Skeletal muscle satellite cell (primary cell): ENCODE data around the gene SOX9.

Experiments
- H3K27me3 ChIP-seq: 2 replicates; pipeline ENCODE4 v1.7.0; 2013; ENCODE audit warnings: low read length; ENCODE audit not compliant: control insufficient read depth, insufficient read depth
- H3K36me3 ChIP-seq: 2 replicates; pipeline ENCODE4 v1.7.0; 2013; ENCODE audit warnings: mild to moderate bottlenecking, control low read depth, low read length; ENCODE audit not compliant: insufficient read depth
- H3K4me1 ChIP-seq: 2 replicates; pipeline ENCODE4 v1.7.0; 2013; ENCODE audit warnings: low read length; ENCODE audit not compliant: control insufficient read depth, insufficient read depth
- H3K4me2 ChIP-seq: 2 replicates; pipeline ENCODE4 v1.7.0; 2013; ENCODE audit warnings: mild to moderate bottlenecking, low read length
- H3K4me3 ChIP-seq: 2 replicates; pipeline ENCODE4 v1.7.0; 2013; ENCODE audit warnings: low read length
- H3K9ac ChIP-seq: 2 replicates; pipeline ENCODE4 v1.7.0; 2013; ENCODE audit warnings: mild to moderate bottlenecking, low read depth, low read length, moderate library complexity
- H3K9me3 ChIP-seq: replicated peaks from 2 replicates; pipeline ENCODE4 v1.7.0; 2013; ENCODE audit warnings: mild to moderate bottlenecking, control low read depth, low read length

SOX9 gene

DNA sequence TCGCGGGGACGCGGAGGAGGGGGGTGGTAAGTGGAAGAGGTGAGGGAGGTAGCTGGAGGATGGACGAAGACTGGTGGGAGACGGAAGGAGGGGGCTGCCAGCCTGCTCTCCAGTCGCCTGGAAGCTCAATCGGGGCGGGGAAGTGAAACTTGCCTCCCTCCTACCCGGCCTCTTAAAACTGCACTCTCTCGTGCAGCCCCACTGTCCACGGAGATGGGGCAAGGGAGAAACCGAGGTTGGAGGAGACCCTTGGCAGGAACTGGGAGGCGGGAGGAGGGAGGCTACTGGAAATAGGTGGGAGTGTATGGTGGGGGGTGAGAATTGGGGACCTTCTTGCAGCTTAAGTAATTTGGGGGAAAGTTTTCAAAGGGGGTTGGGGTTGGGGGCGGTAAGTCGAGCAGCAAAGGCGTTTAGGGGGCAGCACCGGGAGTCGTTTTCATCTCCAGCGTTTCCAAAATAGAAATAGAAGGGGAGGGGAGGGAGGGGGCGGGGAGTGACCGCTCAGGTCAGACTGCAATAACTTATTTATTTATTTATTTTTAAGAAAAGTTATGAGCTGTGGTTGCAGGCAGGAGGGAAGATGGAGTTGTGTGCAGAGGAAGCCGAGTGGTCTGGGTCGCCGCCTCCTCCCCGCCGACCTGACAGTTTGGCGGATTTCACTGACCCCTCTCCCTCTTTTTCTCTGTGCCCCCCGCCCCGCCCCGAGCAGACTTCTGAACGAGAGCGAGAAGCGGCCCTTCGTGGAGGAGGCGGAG is 1.4 kb downstream of the SOX9 start:
- Histone ChIP-seq H3K4me1 (peaks cover 47% of the 10 kb centered on the region), H3K36me3 (peaks cover 12% of the 10 kb centered on the region), H3K27me3 (peaks cover 13% of the 10 kb centered on the region), H3K9me3 (no peaks in the 10 kb centered on the region), H3K4me3 (peak overlapping the region; percentile 86), H3K4me2 (peak overlapping the region; percentile 95), H3K9ac (peak overlapping the region; percentile 83)

DNA sequence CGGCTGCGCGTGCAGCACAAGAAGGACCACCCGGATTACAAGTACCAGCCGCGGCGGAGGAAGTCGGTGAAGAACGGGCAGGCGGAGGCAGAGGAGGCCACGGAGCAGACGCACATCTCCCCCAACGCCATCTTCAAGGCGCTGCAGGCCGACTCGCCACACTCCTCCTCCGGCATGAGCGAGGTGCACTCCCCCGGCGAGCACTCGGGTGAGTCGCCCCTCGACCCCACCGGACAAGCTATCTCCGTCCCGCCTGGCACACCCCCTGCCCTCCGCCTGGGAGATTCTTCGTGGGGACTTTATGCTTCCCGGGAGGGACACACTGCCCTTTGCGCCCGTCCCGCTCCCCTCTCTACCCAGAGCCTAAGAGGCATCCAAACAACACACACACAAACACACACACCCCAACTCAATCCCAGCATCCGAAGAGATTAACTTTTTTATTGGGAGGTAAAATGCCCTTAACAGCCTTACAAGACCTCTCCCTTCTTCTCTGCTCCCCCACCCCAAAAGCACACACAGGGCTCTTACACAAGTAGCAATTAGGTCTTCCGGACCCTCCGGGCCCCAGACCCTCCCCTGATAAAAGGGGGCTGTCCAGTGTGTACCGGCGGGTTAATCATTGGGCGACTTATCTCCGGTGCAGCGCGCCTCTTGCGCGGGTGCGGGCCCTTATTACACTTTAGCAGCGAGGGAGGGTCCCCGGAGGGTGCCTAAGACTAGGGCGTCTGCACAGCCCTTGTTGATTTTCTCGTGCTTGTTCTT is 2.1 kb downstream of the SOX9 start:
- Histone ChIP-seq H3K9me3 (no peaks in the 10 kb centered on the region), H3K4me3 (peak overlapping the region; percentile 86), H3K4me1 (peaks cover 46% of the 10 kb centered on the region), H3K4me2 (peak overlapping the region; percentile 95), H3K27me3 (peaks cover 5% of the 10 kb centered on the region), H3K9ac (peak overlapping the region; percentile 72), H3K36me3 (peaks cover 12% of the 10 kb centered on the region)

- peaks cover 12% of the 10 kb centered on the region for H3K36me3 ChIP-seq
- H3K4me3 ChIP-seq: peak overlapping the region; percentile 86
- peak overlapping the region; percentile 95 for H3K4me2 ChIP-seq
- peaks cover 1% of the 10 kb centered on the region for H3K27me3 ChIP-seq
- H3K9me3 ChIP-seq: no peaks in the 10 kb centered on the region
- H3K9ac ChIP-seq: peak overlapping the region; percentile 72
- H3K4me1 ChIP-seq: peaks cover 40% of the 10 kb centered on the region
These were observed 3.0 kb downstream of the SOX9 start for GRCh38 chr17:72123530-72124437.

DNA sequence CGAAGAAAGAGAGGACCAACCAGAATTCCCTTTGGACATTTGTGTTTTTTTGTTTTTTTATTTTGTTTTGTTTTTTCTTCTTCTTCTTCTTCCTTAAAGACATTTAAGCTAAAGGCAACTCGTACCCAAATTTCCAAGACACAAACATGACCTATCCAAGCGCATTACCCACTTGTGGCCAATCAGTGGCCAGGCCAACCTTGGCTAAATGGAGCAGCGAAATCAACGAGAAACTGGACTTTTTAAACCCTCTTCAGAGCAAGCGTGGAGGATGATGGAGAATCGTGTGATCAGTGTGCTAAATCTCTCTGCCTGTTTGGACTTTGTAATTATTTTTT is 3.6 kb downstream of the SOX9 start:
- peaks cover 12% of the 10 kb centered on the region for H3K36me3 ChIP-seq
- H3K9ac ChIP-seq: no peak overlapping the region
- H3K9me3 ChIP-seq: no peaks in the 10 kb centered on the region
- peaks cover 40% of the 10 kb centered on the region for H3K4me1 ChIP-seq
- H3K27me3 ChIP-seq: peaks cover 4% of the 10 kb centered on the region
- H3K4me2 ChIP-seq: no peak overlapping the region
- peak overlapping the region; percentile 10 for H3K4me3 ChIP-seq

DNA sequence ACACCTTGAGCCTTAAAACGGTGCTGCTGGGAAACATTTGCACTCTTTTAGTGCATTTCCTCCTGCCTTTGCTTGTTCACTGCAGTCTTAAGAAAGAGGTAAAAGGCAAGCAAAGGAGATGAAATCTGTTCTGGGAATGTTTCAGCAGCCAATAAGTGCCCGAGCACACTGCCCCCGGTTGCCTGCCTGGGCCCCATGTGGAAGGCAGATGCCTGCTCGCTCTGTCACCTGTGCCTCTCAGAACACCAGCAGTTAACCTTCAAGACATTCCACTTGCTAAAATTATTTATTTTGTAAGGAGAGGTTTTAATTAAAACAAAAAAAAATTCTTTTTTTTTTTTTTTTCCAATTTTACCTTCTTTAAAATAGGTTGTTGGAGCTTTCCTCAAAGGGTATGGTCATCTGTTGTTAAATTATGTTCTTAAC is 4.4 kb downstream of the SOX9 start:
- Histone ChIP-seq H3K9ac (no peak overlapping the region), H3K4me1 (peaks cover 35% of the 10 kb centered on the region), H3K4me2 (no peak overlapping the region), H3K9me3 (no peaks in the 10 kb centered on the region), H3K27me3 (peaks cover 4% of the 10 kb centered on the region), H3K4me3 (no peak overlapping the region), H3K36me3 (peaks cover 12% of the 10 kb centered on the region)

DNA sequence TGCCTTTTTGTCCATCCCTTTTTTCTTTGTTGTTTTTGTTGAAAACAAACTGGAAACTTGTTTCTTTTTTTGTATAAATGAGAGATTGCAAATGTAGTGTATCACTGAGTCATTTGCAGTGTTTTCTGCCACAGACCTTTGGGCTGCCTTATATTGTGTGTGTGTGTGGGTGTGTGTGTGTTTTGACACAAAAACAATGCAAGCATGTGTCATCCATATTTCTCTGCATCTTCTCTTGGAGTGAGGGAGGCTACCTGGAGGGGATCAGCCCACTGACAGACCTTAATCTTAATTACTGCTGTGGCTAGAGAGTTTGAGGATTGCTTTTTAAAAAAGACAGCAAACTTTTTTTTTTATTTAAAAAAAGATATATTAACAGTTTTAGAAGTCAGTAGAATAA is 4.9 kb downstream of the SOX9 start:
- H3K36me3 ChIP-seq: peaks cover 12% of the 10 kb centered on the region
- H3K4me1 ChIP-seq: peaks cover 35% of the 10 kb centered on the region
- H3K9ac ChIP-seq: no peak overlapping the region
- H3K9me3 ChIP-seq: no peaks in the 10 kb centered on the region
- H3K4me3 ChIP-seq: no peak overlapping the region
- H3K4me2 ChIP-seq: peak overlapping the region; percentile 18
- H3K27me3 ChIP-seq: peaks cover 4% of the 10 kb centered on the region

- Histone ChIP-seq H3K9me3 (no peaks in the 10 kb centered on the region), H3K9ac (no peak overlapping the region), H3K4me2 (no peak overlapping the region), H3K4me1 (peaks cover 35% of the 10 kb centered on the region), H3K4me3 (no peak overlapping the region), H3K36me3 (peaks cover 12% of the 10 kb centered on the region), H3K27me3 (peaks cover 4% of the 10 kb centered on the region)
These were observed 6.0 kb downstream of the SOX9 start for GRCh38 chr17:72126575-72127486.

GRCh38 chr17:72128039-72128438 is 7.2 kb downstream of the SOX9 start:
- no peaks in the 10 kb centered on the region for H3K9me3 ChIP-seq
- no peak overlapping the region for H3K9ac ChIP-seq
- peaks cover 31% of the 10 kb centered on the region for H3K4me1 ChIP-seq
- no peak overlapping the region for H3K4me2 ChIP-seq
- peaks cover 12% of the 10 kb centered on the region for H3K36me3 ChIP-seq
- peaks cover 8% of the 10 kb centered on the region for H3K27me3 ChIP-seq
- no peak overlapping the region for H3K4me3 ChIP-seq

GRCh38 chr17:72134608-72135394 is 14.0 kb downstream of the SOX9 start:
- Histone ChIP-seq H3K4me3 (peak overlapping the region; percentile 19), H3K4me1 (peaks cover 33% of the 10 kb centered on the region), H3K9me3 (no peaks in the 10 kb centered on the region), H3K36me3 (no peaks in the 10 kb centered on the region), H3K9ac (no peak overlapping the region), H3K27me3 (peaks cover 16% of the 10 kb centered on the region), H3K4me2 (peak overlapping the region; percentile 66)
